NCI-H146 (cell line): ENCODE measurements around the gene TAF1D.
"Not testable (repeated sequence)": the region's sequence is repeated elsewhere in the genome, so short reads cannot be mapped to it uniquely, and the experiment has no call there.

Experiments
- DNase-seq: peaks from one replicate; lab custom pipeline; 2025; lab: John Stamatoyannopoulos, UW

Gene TAF1D

DNA sequence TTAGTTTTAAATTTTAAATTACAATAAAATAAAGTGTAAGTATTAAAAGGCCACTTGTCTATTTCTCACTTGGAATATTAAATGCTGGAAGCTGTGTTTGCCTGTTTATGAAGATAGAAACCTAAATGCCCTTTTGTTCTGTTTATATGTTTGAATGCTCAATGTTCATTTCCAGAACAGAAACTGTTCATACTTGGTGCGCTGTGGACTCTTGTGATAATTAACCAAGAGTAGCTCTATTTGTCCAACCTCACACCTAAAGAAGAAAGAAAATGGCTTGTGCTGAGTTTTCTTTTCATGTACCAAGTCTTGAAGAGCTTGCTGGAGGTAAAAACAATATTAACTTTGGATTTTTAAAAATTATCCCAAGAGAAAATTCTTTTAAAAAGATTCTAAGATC lies 5.8 kb upstream of the TAF1D start:
- DNase-seq: no peak

GRCh38 chr11:93746101-93746500 lies 4.8 kb upstream of the TAF1D start:
- no peak for DNase-seq

DNA sequence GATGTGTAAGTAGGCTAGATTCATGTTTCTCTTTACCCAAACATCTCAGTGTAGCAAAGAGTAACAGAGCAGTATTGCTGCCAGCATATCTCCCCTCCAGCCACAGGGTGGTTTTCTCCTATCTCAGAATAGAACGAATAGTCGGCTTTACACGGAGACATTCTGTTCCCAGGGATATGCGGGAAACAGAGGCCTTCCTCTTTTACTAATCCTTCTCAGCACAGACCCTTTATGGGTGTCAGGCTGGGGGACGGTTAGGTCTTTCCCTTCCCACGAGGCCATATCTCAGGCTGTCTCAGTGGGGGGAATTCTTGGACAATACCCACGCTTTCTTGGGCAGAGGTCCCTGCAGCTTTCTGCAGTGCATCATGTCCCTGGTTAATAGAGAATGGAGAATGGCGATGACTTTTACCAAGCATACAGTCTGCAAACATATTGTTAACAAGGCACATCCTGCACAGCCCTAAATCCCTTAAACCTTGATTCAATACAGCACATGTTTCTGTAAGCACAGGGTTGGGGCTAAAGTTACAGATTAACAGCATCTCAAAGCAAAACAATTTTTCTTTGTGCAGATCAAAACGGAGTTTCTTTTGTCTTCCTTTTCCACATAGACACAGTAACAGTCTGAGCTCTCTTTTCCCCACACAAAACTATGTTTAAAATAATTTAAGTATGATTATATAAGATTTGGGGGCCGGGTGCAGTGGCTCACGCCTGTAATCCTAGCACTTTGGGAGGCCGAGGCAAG lies 3.9 kb upstream of the TAF1D start:
- DNase-seq: not testable (repeated sequence)

GRCh38 chr11:93744669-93745004 lies 3.3 kb upstream of the TAF1D start:
- DNase-seq: no peak

DNA sequence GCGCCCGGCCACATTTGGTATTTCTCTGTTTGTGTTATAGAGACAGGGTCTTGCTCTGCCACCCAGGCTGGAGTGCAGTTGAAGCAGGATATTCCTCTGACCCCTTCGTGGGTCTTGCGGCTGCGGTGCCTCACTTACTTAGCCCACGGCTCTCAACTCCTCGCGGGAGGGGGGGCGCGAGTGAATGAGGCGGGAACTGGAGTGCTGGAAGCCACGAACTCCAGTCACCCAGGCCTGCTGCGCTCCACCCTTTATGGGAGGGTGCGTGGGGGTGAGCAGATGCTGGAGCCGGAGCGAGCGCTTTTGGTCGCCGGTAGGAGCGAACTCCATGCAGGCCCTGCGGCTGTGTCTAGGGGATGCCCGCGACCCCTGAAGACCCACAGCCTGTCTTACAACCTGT lies 2.0 kb upstream of the TAF1D start:
- no peak for DNase-seq

DNA sequence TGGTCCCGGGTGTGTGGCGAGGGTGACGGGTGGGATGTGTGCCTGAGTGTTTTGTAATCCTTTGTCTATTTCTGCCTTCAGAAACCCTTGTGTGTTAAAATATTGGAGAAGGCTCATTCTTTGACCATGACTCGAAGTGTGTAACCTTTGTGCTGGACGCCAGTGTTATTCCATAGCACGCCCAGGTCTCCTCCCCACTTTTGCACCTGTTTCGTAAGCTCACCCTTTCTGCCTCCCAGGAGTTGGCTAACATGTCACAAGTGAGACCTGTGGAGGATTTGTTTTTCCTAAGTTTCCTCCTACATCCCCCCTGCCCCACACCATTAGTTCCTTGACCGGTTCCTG lies 559 bp upstream of the TAF1D start:
- DNase-seq: peak; percentile 61

DNA sequence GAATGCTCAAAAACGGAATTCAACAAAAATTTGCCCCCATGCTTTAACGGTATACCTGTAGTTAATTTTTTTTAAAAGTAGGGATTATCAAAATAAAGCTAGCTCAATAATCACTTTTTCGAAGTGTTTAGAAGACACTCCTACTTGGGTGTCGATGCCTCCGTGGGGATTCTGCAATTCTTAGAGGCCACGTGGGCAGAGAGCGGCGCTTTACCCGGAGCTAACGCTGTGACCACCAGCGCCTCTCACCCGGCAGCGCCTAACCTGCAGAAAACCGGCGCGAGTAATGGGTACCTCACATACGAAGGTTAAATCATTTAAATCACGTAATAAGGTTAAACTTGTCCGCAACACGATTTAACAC lies 583 bp downstream of the TAF1D start:
- peak; percentile 74 for DNase-seq

- no peak for DNase-seq
These were observed 1.1 kb downstream of the TAF1D start for GRCh38 chr11:93740031-93740729.

DNA sequence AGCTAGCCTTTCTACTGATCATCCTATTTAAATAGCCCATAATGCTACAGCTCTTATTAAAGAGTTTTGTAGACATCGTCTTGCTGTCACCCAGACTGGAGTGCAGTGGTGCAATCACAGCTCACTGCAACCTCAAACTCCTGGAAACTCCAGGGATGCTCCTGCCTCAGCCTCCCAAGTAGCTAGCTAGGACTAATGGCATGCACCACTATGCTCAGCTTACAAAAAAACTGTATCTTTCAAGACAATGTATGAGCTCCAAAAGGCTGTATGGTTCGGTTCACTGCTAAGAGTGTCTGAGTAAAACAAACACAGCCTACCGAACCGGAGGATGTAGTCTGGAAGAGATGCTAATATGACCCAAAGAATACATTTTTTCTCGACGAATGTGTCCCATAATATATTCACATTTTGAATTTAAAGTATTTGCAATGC lies 2.6 kb downstream of the TAF1D start:
- no peak for DNase-seq

- no peak for DNase-seq
These were observed 3.2 kb downstream of the TAF1D start for GRCh38 chr11:93737904-93738612.

- no peak for DNase-seq
These were observed 5.2 kb downstream of the TAF1D start for GRCh38 chr11:93736129-93736528.

DNA sequence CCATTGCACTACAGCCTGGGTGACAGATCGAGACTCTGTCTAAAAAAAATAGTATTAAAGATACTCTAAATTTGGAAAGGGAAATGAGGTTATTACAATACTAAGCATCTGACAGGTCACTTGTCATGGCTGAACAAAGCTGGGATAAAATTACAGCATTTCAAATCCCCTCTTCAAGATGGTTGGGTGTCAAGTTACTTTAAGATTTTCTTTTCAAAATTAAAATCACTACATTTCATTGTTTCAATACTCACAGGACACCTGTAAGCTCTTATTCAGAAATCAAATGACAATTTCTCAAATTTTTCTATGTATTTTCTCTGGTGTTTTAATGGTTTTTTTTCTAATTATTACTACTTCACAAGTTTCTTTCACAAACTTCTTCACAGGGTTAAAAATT lies 5.7 kb downstream of the TAF1D start:
- DNase-seq: no peak

- no peak for DNase-seq
These were observed 6.7 kb downstream of the TAF1D start for GRCh38 chr11:93734427-93735222.

DNA sequence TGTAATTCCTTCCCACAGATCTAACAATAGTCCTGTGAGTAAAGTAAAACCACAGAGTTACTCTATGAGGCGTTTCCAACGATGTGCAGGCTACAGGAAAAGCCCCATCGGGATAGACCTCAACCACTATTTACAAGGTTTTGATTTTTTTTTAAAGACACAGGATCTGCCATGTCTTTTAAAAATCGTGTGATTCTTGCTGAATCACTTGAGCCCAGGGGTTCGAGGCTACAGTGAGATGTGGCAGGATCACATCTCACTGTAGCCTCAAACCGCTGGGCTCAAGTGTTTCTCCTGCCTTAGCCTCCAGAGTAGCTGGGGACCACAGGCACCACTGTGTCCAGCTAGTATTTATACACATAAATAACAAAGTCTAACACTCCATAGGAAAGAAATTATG lies 7.8 kb downstream of the TAF1D start:
- DNase-seq: no peak

DNA sequence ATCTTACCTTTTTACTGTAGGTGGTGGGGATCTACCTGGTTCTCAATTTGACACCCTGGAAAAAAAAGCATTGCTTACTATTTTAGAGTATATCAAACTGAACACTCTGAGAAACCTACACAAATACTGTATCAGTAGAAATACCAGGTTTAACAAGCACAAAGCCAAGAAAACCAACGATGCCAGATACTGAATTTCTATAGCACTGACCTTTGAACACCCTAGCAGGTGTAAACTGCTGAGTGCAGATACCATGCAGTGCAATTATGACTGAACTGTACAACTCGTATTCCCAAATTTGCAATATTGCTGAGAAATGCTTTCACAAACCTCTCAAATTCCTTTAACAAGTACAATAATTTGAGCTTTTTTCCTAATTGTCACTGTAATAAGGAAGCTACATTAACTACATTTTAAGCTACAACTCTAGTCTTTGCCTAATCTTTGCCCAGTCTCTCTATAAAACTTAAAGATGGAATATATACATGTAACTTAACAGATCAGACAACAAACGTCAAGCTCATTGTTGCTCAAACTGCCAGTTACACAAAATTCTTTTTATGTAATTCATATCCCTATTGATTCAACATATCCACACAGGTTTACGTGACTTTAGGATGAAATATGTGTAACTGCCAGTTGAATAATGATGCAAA lies 8.9 kb downstream of the TAF1D start:
- no peak for DNase-seq

DNA sequence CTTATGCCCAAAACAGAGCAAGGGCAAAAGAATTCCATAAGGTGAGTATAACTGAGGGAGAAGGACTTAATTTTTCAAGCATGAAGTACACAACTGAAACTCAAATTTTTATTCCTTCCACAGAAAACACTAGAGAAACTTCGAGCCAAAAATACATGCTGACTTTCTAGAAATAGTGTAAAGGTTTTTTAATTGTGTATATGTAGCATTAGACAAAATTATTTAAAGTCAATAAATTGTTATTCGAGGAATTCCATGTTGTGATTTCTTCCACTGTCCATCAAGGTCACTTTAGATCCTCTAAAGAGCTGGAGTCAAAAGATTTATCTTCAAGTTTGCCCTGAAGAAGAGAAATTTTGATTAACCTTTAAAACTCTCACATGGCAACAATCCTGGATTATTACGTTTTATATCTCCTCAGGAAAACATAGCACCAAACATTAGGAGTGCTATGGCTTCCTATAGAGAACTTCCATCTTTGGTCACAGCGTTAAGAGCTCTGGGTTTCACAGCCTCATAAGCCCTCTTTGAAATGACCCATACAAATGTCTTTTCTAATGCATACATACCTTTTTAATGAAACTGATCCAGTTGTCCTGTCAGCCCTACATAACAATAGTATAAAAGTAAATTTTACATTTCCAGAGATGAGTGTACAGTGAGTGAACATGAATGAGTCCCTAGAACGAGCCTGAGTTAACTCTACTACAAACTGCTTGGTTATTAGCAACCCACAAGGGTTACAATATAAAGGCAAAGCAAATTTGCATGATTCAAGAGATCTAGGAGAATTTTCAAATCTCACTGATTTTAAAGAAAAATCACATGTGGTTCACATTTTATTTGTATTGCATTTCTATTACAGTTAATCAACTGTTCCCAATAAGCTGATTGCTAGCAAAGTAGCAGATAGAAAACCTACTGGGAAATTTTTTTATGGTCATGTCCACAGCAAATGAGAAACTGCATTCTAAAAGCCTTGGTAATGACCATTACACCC lies 10.9 kb downstream of the TAF1D start:
- no peak for DNase-seq

DNA sequence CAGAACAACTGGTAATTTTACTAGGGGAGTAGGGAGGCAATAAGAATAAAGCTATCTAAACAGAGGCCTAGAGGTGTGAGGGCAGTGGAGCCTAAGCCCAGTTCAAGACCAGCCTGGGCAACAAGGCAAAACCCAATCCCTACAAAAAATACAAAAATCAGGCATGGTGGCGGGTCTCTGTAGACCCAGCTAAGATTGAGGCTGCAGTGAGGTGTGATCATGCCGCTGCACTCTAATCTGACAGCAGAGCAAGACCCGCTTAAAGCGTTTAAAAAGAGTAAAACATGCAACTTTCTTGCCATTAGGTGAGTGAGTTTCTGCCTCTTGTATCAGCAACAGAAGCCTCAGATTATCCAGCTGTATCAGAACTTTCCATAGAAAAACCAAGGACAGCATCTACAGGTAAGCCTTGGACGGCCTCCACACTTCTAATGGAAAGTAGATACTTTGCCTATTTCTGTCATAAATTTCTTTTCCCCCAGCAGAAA lies 12.1 kb downstream of the TAF1D start:
- no peak for DNase-seq

DNA sequence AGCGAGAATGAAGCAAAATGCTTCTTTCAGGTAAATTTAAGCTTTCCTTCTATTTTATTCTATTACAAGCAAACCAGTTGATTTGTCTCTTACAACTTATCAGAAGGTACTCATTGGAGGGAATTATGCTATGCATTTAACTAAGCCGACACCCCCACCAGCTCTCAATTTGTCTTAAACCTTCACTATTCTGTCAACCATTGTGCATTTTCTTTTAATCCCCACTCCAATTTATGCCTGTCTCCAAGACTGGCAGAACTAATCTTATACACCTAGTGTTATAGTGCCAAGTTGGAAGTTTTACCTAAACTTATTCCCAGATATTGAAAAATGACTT lies 12.5 kb downstream of the TAF1D start:
- DNase-seq: no peak

- no peak for DNase-seq
These were observed 13.1 kb downstream of the TAF1D start for GRCh38 chr11:93727985-93728791.

DNA sequence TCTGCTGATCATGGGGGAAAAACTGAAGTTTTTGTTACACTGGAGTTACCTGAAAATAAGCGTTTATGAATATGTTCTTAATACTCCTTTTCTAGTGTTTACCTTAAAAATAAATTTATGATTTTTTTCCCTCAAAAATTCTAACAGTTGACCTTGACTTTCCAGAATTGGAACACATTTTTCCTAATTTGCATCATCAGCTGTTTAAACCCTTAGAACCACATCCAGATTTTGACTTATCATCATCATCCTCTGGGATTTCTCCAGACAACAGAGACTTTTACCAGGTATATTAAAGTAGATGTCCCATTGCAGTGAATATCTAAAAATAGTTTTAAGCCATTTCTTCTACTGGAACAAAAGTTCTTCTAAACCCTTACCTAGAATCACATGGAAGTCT lies 17.2 kb downstream of the TAF1D start:
- DNase-seq: no peak
